Measurements from ENCODE around the gene WSCD2.

Gene WSCD2

GRCh38 chr12:108239378-108239777 is 110.3 kb downstream of the WSCD2 start:
- DNase-seq, result no peak

- DNase-seq, result no peak
Measured at GRCh38 chr12:108240027-108240785, 111.1 kb downstream of the WSCD2 start.

- no peak for DNase-seq
Measured at GRCh38 chr12:108240928-108241327, 111.8 kb downstream of the WSCD2 start.

GRCh38 chr12:108241986-108242703 is 113.1 kb downstream of the WSCD2 start:
- DNase-seq, result no peak

- no peak for DNase-seq
Measured at GRCh38 chr12:108247130-108247529, 118.0 kb downstream of the WSCD2 start.

- DNase-seq, result no peak
Measured at GRCh38 chr12:108248011-108248410, 118.9 kb downstream of the WSCD2 start.

GRCh38 chr12:108252523-108252922 is 123.4 kb downstream of the WSCD2 start:
- no peak for DNase-seq

GRCh38 chr12:108253540-108253939 is 124.5 kb downstream of the WSCD2 start:
- DNase-seq, result no peak

- DNase-seq, result no peak
Measured at GRCh38 chr12:108254030-108254429, 124.9 kb downstream of the WSCD2 start.

GRCh38 chr12:108254517-108255251 is 125.6 kb downstream of the WSCD2 start:
- DNase-seq, result no peak

GRCh38 chr12:108255252-108255602 is 126.1 kb downstream of the WSCD2 start:
- no peak for DNase-seq

- DNase-seq, result no peak
Measured at GRCh38 chr12:108257004-108257403, 127.9 kb downstream of the WSCD2 start.

- DNase-seq, result no peak
Measured at GRCh38 chr12:108257610-108258106, 128.6 kb downstream of the WSCD2 start.

GRCh38 chr12:108260039-108260438 is 131.0 kb downstream of the WSCD2 start:
- DNase-seq, result no peak

GRCh38 chr12:108260969-108261368 is 131.9 kb downstream of the WSCD2 start:
- no peak for DNase-seq

- no peak for DNase-seq
Measured at GRCh38 chr12:108265505-108265904, 136.4 kb downstream of the WSCD2 start.

- no peak for DNase-seq
Measured at GRCh38 chr12:108266131-108266530, 137.0 kb downstream of the WSCD2 start.

- no peak for DNase-seq
Measured at GRCh38 chr12:108267450-108267849, 138.4 kb downstream of the WSCD2 start.

GRCh38 chr12:108268397-108268796 is 139.3 kb downstream of the WSCD2 start:
- no peak for DNase-seq

- no peak for DNase-seq
Measured at GRCh38 chr12:108269224-108269623, 140.1 kb downstream of the WSCD2 start.

- no peak for DNase-seq
Measured at GRCh38 chr12:108270035-108270848, 141.2 kb downstream of the WSCD2 start.

GRCh38 chr12:108270849-108271143 is 141.7 kb downstream of the WSCD2 start:
- no peak for DNase-seq

All from effector CD8-positive, alpha-beta T cell (primary cell).